22Rv1 (cell line): ENCODE measurements around the gene MTPN.
A peak's percentile ranks its signal among the peaks of the same experiment; 100 is the strongest.

Source experiments
- H3K27ac ChIP-seq: fragments of 450-650 bp; 2 replicates; pipeline ENCODE4 v1.5.1; 2017
- ZFX ChIP-seq: fragments of 450-650 bp; IDR thresholded peaks from 2 replicates; pipeline ENCODE4 v1.6.1; 2017; ENCODE audit warnings: antibody characterized with exemption, borderline replicate concordance
- TF ChIP-seq, protein P1 (sequence below): fragments of 450-650 bp; IDR thresholded peaks from 2 replicates; pipeline ENCODE4 v1.5.1; 2017; ENCODE audit warnings: mild to moderate bottlenecking

Gene MTPN

DNA sequence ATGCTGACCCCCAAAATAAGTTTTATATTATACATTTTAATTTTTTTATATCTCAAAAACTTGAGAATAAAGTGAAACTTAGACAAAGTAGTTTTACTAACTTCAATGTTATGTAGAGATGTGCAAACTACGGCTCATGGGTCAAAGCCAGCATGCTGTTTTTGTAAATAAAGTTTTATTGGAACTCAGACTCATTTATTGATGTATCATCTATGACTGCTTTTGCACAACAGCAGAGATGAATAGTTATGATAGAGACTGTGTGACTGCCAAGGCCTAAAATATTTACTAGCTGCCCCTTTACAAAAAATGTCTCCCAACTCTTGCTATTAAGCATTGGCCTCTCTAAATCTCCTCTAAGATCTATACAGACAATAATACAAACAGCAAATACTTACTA lies 12.4 kb downstream of the MTPN start:
- H3K27ac ChIP-seq = no peak overlapping the region
- TF ChIP-seq, protein P1, sequence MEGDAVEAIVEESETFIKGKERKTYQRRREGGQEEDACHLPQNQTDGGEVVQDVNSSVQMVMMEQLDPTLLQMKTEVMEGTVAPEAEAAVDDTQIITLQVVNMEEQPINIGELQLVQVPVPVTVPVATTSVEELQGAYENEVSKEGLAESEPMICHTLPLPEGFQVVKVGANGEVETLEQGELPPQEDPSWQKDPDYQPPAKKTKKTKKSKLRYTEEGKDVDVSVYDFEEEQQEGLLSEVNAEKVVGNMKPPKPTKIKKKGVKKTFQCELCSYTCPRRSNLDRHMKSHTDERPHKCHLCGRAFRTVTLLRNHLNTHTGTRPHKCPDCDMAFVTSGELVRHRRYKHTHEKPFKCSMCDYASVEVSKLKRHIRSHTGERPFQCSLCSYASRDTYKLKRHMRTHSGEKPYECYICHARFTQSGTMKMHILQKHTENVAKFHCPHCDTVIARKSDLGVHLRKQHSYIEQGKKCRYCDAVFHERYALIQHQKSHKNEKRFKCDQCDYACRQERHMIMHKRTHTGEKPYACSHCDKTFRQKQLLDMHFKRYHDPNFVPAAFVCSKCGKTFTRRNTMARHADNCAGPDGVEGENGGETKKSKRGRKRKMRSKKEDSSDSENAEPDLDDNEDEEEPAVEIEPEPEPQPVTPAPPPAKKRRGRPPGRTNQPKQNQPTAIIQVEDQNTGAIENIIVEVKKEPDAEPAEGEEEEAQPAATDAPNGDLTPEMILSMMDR = no peak
- no peak for TF ChIP-seq ZFX

DNA sequence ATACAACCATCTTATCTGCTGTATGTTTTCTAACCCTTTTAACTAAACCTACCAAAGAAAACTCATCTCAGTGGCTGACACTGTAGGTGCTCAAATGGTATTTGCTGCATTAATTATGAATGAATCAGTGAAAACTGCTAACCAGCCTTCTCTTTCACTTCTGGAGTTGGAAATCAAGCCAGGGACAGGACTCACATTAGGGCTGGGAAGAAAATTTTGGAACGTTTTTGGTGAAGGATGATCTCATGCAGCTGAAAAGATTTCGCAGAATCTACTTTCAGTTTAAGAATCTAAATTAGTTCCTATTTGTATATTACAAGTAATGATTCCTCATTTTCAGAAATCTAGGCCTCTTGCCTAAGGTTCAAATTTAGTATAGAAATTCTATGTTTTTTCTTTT lies 12.9 kb downstream of the MTPN start:
- H3K27ac ChIP-seq = no peak overlapping the region
- TF ChIP-seq, protein P1 = no peak
- TF ChIP-seq ZFX = no peak

DNA sequence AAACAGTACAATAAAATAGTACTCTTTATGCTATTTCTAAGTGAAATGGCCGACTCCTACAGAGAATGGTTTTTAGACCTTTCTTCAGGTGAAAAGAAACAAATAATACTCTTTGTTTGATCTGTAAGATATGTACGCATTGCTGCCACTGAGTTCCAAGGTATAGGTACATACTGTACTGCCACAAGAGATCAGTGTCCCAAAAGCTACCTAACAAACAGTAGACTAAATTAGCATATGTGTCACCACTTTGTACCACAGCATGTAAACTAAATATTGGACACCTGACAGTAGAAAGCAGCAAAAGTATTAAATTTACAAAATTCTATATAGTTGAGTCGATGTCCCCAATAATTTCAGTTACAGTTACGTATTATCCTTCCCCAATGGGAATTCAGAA lies 14.4 kb downstream of the MTPN start:
- H3K27ac ChIP-seq = peak overlapping the region; percentile 31
- no peak for TF ChIP-seq ZFX
- TF ChIP-seq, protein P1 = no peak

DNA sequence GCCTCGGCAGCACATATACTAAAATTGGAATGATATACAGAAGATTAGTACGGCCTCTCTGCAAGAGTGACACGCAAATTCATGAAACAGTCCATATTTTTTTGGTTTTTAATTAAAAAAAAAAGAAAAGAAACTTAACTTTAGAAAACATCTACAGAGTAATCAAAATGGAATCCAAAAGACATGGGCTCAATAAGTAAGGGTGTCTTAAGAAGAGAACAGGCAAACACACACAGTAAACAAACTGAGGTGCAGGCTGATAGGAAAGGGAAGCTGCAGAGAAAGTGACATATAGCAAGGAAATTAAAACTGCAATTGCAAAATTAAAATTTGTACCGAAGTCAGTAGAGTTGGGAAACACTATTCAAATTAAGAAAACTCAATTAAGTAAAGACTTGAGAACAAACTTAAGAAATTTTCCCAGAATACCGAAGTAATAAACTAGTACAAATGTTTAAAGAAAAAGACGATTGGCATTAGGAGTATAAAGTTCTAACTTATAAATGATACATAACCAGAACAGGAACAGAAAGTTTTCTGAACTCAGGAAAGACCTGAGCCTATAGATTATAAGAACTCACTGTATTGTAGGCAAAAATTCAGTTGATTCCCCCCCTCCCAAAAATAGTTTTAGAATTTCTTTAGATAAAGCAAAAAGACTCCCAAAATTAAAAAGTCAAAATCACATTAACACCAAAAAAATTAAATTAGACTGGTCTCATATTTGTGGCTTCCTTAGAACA lies 16.3 kb downstream of the MTPN start:
- no peak overlapping the region for H3K27ac ChIP-seq
- TF ChIP-seq, protein P1 = no peak
- no peak for TF ChIP-seq ZFX

DNA sequence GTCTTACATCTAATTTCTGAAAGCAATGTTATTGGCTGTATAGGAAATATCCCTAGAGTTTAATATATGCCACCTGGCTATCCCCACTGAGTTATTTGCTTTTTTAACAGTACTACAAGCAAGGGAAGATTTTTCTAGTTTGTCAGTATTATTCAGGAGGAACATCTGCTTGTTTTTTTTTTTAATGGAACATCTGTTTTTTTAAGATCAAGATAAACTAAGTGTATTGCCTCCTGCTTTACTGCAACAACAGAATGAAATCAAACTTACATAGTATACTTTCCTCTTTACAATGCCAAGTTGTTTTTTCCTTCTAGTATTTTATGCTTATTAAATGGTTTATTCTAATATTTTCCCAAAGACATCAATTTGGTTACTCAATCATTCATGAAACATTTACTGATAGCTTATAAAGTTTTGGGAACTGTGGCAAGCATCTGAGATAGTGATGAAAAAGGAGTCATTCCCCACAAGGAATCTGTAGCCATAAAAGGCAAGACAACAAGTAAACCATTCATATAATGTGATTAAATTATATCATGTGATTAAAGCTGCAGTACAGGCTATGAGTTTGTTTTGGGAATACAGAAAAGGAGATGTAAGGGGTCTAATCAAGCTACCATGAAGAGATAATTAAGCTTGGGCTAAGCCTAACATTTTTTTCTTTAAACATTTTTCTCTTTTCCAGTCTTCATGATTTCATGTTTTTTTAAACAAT lies 17.4 kb downstream of the MTPN start:
- no peak for TF ChIP-seq ZFX
- TF ChIP-seq, protein P1 = no peak
- no peak overlapping the region for H3K27ac ChIP-seq

DNA sequence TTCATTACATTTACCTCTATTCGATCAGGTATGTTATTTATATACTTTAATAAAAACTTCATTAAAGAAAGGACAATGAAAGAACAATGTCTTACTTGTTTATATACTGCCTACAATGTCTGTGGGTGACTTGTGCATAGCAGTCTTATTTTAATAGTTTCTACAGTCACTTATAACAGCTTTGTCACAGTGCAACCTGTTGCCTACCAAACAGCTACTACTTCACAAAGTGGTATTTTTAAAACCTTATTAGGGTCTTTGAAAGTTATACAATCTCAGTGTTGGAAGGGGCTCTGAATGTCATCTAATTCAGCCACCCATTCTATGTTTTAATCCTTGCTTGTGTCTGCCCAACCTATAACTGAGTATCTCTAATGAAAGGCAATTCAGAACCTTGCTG lies 19.0 kb downstream of the MTPN start:
- H3K27ac ChIP-seq = no peak overlapping the region
- TF ChIP-seq ZFX = no peak
- TF ChIP-seq, protein P1 = no peak

DNA sequence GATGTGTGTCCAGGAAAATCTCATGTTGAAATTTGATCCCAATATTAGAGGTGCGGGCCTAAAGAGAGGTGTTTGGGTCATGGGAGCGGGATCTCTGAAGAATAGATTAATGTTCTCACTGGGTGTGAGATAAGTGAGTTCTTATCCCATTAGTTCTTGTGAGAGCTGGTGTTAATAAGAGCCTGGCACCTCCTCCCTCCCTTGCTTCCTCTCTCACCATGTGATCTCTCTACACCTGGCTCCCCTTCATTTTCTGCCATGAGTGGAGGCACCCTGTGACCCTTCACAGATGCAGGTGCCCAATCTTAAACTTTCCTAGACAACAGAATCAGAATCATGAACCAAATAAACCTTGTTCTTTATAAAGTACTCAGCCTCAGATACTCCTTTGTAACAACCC lies 19.5 kb downstream of the MTPN start:
- TF ChIP-seq ZFX = no peak
- TF ChIP-seq, protein P1 = no peak
- H3K27ac ChIP-seq = no peak overlapping the region
